ENCODE data around the gene CPEB4. TPM values are rescaled to one million over a fixed set of nuclear protein-coding genes. Genes with fewer than 3 reads are reported as not detected.

The CPEB4 gene
- total and polyA plus RNA-seq, 2 of the 4 experiments (the other 2 are of a cell fraction): 7.8 to 22.6 TPM

DNA sequence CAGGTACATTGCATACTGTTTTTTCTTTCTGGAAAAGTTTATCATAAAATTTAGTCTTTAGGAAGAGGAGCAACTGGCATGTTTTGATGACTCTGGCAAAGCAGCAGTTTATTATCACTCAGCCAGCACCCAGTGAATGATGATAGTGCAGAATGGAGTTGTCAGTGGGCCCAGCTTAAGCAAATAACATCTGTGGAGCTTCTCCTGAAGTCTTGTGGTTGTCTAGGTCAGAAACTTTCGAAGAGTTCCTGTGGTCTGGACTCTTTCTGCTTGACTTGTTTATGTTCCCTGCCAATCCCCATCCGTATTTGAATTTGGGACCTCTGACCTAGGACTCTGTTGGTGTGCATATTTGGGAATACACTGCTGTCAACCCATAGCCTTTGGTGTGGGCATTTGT, 62.7 kb downstream of the CPEB4 start:
- no peak overlapping the region for H3K23ac ChIP-seq (ENCODE audit: low read depth, low read length)
- WGBS, 2 experiments (ENCODE audit: extremely low coverage in 2 of 2, insufficient read length in 1 of 2): no CpG with 5 or more reads among the region's 2 CpGs
- dilution Hi-C loops (cut with HindIII; ENCODE audit: low sequenced_read_pairs, unreplicated experiment): no loop called here
- no peak overlapping the region for H3K4ac ChIP-seq (ENCODE audit: low read depth, low read length)
- H2BK120ac ChIP-seq (ENCODE audit: low read depth, low read length): no peak overlapping the region
- H2AK9ac ChIP-seq (replicated peaks; ENCODE audit: low read depth, low read length, poor library complexity): no peak overlapping the region
- ATAC-seq (ENCODE audit: low read depth): no peak
- peaks cover 25% of the 10 kb centered on the region for H3K36me3 ChIP-seq (ENCODE audit: control insufficient read depth, insufficient read depth, low read length)
- H3K27ac ChIP-seq (ENCODE audit: insufficient read depth, low read length): no peak overlapping the region
- in situ Hi-C loops (cut with MboI; ENCODE audit: low sequenced_read_pairs): no loop called here
- peaks cover 9% of the 10 kb centered on the region for H3K4me1 ChIP-seq (ENCODE audit: control insufficient read depth, insufficient read depth, low read length)
- BruUV-seq (replicated peaks): no TSS peak
- H2AK5ac ChIP-seq (ENCODE audit: low read depth, low read length): no peak overlapping the region
- H3K9me3 ChIP-seq (ENCODE audit: control insufficient read depth, insufficient read depth, low read length): no peaks in the 10 kb centered on the region
- no peak overlapping the region for H3K56ac ChIP-seq (ENCODE audit: extremely low read depth, insufficient read depth, low read length)
- no peak overlapping the region for H3K4me2 ChIP-seq (ENCODE audit: low read depth, low read length)
- no peaks in the 10 kb centered on the region for H4K20me1 ChIP-seq (ENCODE audit: insufficient read depth, low read length)
- H2BK20ac ChIP-seq (ENCODE audit: low read depth, low read length): no peak overlapping the region
- no peak overlapping the region for H4K8ac ChIP-seq (ENCODE audit: low read depth in 2 of 2, low read length in 2 of 2)
- H3K9ac ChIP-seq (ENCODE audit: low read depth, low read length): no peak overlapping the region
- ChIA-PET POLR2A (ENCODE audit: unreplicated experiment) (no interaction called here), CTCF (no interaction called here)
- H2BK5ac ChIP-seq (ENCODE audit: low read depth, low read length, poor library complexity, severe bottlenecking): no peak overlapping the region
- H3K18ac ChIP-seq (ENCODE audit: low read depth, low read length): no peak overlapping the region
- no peak for TF ChIP-seq MAFK (IDR thresholded peaks at IDR 0.05; ENCODE audit: low read depth, low read length)
- no peak for TF ChIP-seq MAZ (IDR thresholded peaks at IDR 0.05; ENCODE audit: borderline replicate concordance, low read depth, low read length)
- TF ChIP-seq SMC3 (IDR thresholded peaks at IDR 0.05; ENCODE audit: low read depth, low read length): no peak
- no peak overlapping the region for H2AFZ ChIP-seq (replicated peaks; ENCODE audit: low read length, poor library complexity)
- H4K91ac ChIP-seq (ENCODE audit: insufficient read depth, low read depth, low read length): no peak overlapping the region
- H2BK15ac ChIP-seq (ENCODE audit: low read depth, low read length): no peak overlapping the region
- no peak for DNase-seq
- no peak overlapping the region for H3K4me3 ChIP-seq (ENCODE audit: insufficient read depth, low read depth, low read length)
- intact Hi-C loops (cut with micrococcal nuclease): no loop called here
- no peak overlapping the region for H3K14ac ChIP-seq (replicated peaks; ENCODE audit: low read depth, low read length)
- no peak overlapping the region for H4K5ac ChIP-seq (ENCODE audit: low read depth, low read length)
- H3K27me3 ChIP-seq (ENCODE audit: control insufficient read depth, insufficient read depth, low read length): no peaks in the 10 kb centered on the region
- peaks cover 7% of the 10 kb centered on the region for H3K9me1 ChIP-seq (ENCODE audit: insufficient read depth, low read length)
- H3K79me1 ChIP-seq (ENCODE audit: low read depth in 1 of 2, low read length in 2 of 2): peaks cover 0 to 4% of the 10 kb centered on the region in 2 experiments; a peak in 1 of 4 replicates

Data from IMR-90 (cell line).